Measurements from ENCODE around the gene DNAH11.
"Not testable (repeated sequence)": the region's sequence is repeated elsewhere in the genome, so short reads cannot be mapped to it uniquely, and the experiment has no call there.

DNAH11 gene

GRCh38 chr7:21773326-21773725 lies 230.5 kb downstream of the DNAH11 start:
- no peak for DNase-seq (ENCODE audit: low read depth)

GRCh38 chr7:21777921-21778320 lies 235.1 kb downstream of the DNAH11 start:
- DNase-seq (ENCODE audit: low read depth): no peak

GRCh38 chr7:21778953-21779352 lies 236.1 kb downstream of the DNAH11 start:
- DNase-seq (ENCODE audit: low read depth): no peak

GRCh38 chr7:21782996-21783395 lies 240.2 kb downstream of the DNAH11 start:
- DNase-seq (ENCODE audit: low read depth): no peak

- no peak for DNase-seq (ENCODE audit: low read depth)
Measured at GRCh38 chr7:21784989-21785388, 242.2 kb downstream of the DNAH11 start.

- no peak for DNase-seq (ENCODE audit: low read depth)
Measured at GRCh38 chr7:21805791-21806190, 263.0 kb downstream of the DNAH11 start.

GRCh38 chr7:21806388-21806787 lies 263.5 kb downstream of the DNAH11 start:
- DNase-seq (ENCODE audit: low read depth): peak; percentile 4

- DNase-seq (ENCODE audit: low read depth): no peak
Measured at GRCh38 chr7:21819048-21819447, 276.2 kb downstream of the DNAH11 start.

- DNase-seq (ENCODE audit: low read depth): no peak
Measured at GRCh38 chr7:21828841-21829240, 286.0 kb downstream of the DNAH11 start.

GRCh38 chr7:21829731-21830130 lies 286.9 kb downstream of the DNAH11 start:
- no peak for DNase-seq (ENCODE audit: low read depth)

- DNase-seq (ENCODE audit: low read depth): peak; percentile 10
Measured at GRCh38 chr7:21844742-21845141, 301.9 kb downstream of the DNAH11 start.

GRCh38 chr7:21850531-21851285 lies 307.9 kb downstream of the DNAH11 start:
- peak; percentile 72 for DNase-seq (ENCODE audit: low read depth)

GRCh38 chr7:21851559-21851967 lies 308.7 kb downstream of the DNAH11 start:
- peak; percentile 12 for DNase-seq (ENCODE audit: low read depth)

GRCh38 chr7:21865631-21866204 lies 322.9 kb downstream of the DNAH11 start:
- not testable (repeated sequence) for DNase-seq (ENCODE audit: low read depth)

GRCh38 chr7:21866731-21867130 lies 323.9 kb downstream of the DNAH11 start:
- DNase-seq (ENCODE audit: low read depth): no peak

- DNase-seq (ENCODE audit: low read depth): no peak
Measured at GRCh38 chr7:21867226-21867625, 324.4 kb downstream of the DNAH11 start.

- DNase-seq (ENCODE audit: low read depth): no peak
Measured at GRCh38 chr7:21867816-21868575, 325.2 kb downstream of the DNAH11 start.

- no peak for DNase-seq (ENCODE audit: low read depth)
Measured at GRCh38 chr7:21868576-21868850, 325.7 kb downstream of the DNAH11 start.

- peak; percentile 63 for DNase-seq (ENCODE audit: low read depth)
Measured at GRCh38 chr7:21869785-21870402, 327.1 kb downstream of the DNAH11 start.

- DNase-seq (ENCODE audit: low read depth): no peak
Measured at GRCh38 chr7:21883069-21883468, 340.2 kb downstream of the DNAH11 start.

- peak; percentile 14 for DNase-seq (ENCODE audit: low read depth)
Measured at GRCh38 chr7:21883501-21883900, 340.7 kb downstream of the DNAH11 start.

- DNase-seq (ENCODE audit: low read depth): no peak
Measured at GRCh38 chr7:21884496-21884895, 341.7 kb downstream of the DNAH11 start.

GRCh38 chr7:21886396-21886795 lies 343.6 kb downstream of the DNAH11 start:
- no peak for DNase-seq (ENCODE audit: low read depth)

Measured in iris pigment epithelial cell (primary cell).